H1 (cell line): ENCODE measurements around the gene ZFAND3.

Experiments
- ASH2L ChIP-seq: fragments of 200-600, 300-600 bp; sonication (generic); IDR thresholded peaks from one replicate; pipeline ENCODE4 v1.7.1; 2017; ENCODE audit warnings: low read length
- CEBPB ChIP-seq: IDR thresholded peaks from 2 replicates; pipeline ENCODE4 v1.6.1; 2012; ENCODE audit warnings: low read depth, low read length
- CREB1 ChIP-seq: IDR thresholded peaks from 2 replicates; pipeline ENCODE4 v1.6.1; 2012; ENCODE audit warnings: inconsistent platforms
- EP300 ChIP-seq, 2 experiments: IDR thresholded peaks; 1 replicate in 1 of 2; 2 replicates in 1 of 2; pipeline ENCODE4 v1.6.1; 2011 to 2012; ENCODE audit warnings: low read depth in 2 of 2, low read length in 2 of 2, mild to moderate bottlenecking in 2 of 2, borderline replicate concordance in 1 of 2, inconsistent platforms in 1 of 2, moderate library complexity in 1 of 2
- JUND ChIP-seq: IDR thresholded peaks from 2 replicates; pipeline ENCODE4 v1.6.1; 2011; ENCODE audit warnings: mild to moderate bottlenecking, improper control_type of control experiment, low read length
- KDM1A ChIP-seq: fragments of 200-600, 300-600 bp; sonication (generic); IDR thresholded peaks from 2 replicates; pipeline ENCODE4 v1.7.1; 2016; ENCODE audit warnings: mild to moderate bottlenecking, low read length, borderline replicate concordance
- POLR2A ChIP-seq, 2 experiments: IDR thresholded peaks; 1 replicate in 1 of 2; 2 replicates in 1 of 2; pipeline ENCODE4 v1.6.1; 2011; ENCODE audit warnings: low read depth in 2 of 2, low read length in 2 of 2, mild to moderate bottlenecking in 2 of 2; ENCODE audit errors: control extremely low read depth in 1 of 2
- POLR2AphosphoS5 ChIP-seq: IDR thresholded peaks from 2 replicates; pipeline ENCODE4 v1.6.1; 2011; ENCODE audit warnings: low read depth, low read length
- RNF2 ChIP-seq: fragments of 200-900, 300-1000 bp; sonication (generic); IDR thresholded peaks from 2 replicates; pipeline ENCODE4 v1.7.1; 2016; ENCODE audit warnings: borderline replicate concordance, low read depth, mild to moderate bottlenecking, antibody characterized with exemption, low read length; ENCODE audit not compliant: poor library complexity, severe bottlenecking; ENCODE audit errors: missing control alignments
- SIN3A ChIP-seq, 2 experiments: IDR thresholded peaks in 1 of 2; conservative IDR thresholded peaks in 1 of 2; 2 replicates each; pipeline ENCODE4 v1.6.1; 2011 to 2012; ENCODE audit warnings: low read length in 2 of 2, improper control_type of control experiment in 1 of 2, low read depth in 1 of 2, mild to moderate bottlenecking in 1 of 2
- TCF12 ChIP-seq: IDR thresholded peaks from 2 replicates; pipeline ENCODE4 v1.6.1; 2011; ENCODE audit warnings: low read depth, mild to moderate bottlenecking, low read length
- ZNF274 ChIP-seq: IDR thresholded peaks from 2 replicates; pipeline ENCODE4 v1.7.0; 2012; ENCODE audit warnings: low read length, borderline replicate concordance; ENCODE audit errors: extremely low read depth
- TF ChIP-seq, protein P1 (sequence below), 3 experiments: IDR thresholded peaks; 1 replicate in 2 of 3; 2 replicates in 1 of 3; pipeline versions ENCODE4 v1.5.1 to v1.6.1; 2011; ENCODE audit warnings: low read length in 3 of 3, mild to moderate bottlenecking in 3 of 3, inconsistent platforms in 2 of 3, low read depth in 1 of 3, moderate library complexity in 1 of 3; ENCODE audit not compliant: insufficient read depth in 1 of 3; ENCODE audit errors: control extremely low read depth in 1 of 3
- TF ChIP-seq, protein P2 (sequence below): fragments of 300-600 bp; sonication (generic); IDR thresholded peaks from 2 replicates; pipeline ENCODE4 v1.7.1; 2012; ENCODE audit warnings: low read length, moderate library complexity, mild to moderate bottlenecking, inconsistent platforms; ENCODE audit not compliant: insufficient replicate concordance

DNA sequence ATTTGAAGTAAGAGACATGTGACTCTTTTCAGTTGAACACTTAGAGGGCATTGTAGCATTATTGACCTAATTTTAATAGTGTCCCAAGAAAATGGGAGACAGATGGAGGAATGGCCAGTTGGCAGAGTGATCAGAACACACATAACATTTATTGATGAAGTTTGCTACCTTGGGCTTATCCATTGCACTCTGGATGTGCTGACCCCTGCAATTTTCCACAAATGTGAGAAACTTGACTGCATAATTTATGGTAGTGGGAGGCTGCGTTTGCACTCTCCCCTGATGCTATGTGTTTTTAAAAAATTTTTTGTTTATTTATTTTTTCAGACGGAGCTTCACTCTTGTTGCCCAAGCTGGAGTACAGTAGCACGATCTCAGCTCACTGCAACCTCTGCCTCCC is 95.9 kb downstream of the ZFAND3 start:
- no peak for TF ChIP-seq POLR2A (IDR thresholded peaks at IDR 0.05; ENCODE audit: control extremely low read depth in 1 of 2, low read depth in 2 of 2, low read length in 2 of 2)
- no peak for TF ChIP-seq JUND
- TF ChIP-seq EP300 (IDR thresholded peaks at IDR 0.05; ENCODE audit: borderline replicate concordance in 1 of 2, low read depth in 2 of 2, low read length in 2 of 2) = no peak
- no peak for TF ChIP-seq POLR2AphosphoS5
- TF ChIP-seq KDM1A = no peak
- no peak for TF ChIP-seq RNF2
- TF ChIP-seq, protein P1, sequence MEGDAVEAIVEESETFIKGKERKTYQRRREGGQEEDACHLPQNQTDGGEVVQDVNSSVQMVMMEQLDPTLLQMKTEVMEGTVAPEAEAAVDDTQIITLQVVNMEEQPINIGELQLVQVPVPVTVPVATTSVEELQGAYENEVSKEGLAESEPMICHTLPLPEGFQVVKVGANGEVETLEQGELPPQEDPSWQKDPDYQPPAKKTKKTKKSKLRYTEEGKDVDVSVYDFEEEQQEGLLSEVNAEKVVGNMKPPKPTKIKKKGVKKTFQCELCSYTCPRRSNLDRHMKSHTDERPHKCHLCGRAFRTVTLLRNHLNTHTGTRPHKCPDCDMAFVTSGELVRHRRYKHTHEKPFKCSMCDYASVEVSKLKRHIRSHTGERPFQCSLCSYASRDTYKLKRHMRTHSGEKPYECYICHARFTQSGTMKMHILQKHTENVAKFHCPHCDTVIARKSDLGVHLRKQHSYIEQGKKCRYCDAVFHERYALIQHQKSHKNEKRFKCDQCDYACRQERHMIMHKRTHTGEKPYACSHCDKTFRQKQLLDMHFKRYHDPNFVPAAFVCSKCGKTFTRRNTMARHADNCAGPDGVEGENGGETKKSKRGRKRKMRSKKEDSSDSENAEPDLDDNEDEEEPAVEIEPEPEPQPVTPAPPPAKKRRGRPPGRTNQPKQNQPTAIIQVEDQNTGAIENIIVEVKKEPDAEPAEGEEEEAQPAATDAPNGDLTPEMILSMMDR (IDR thresholded peaks at IDR 0.05; ENCODE audit: control extremely low read depth in 1 of 3, insufficient read depth in 1 of 3, low read depth in 1 of 3, low read length in 3 of 3) = no peak
- no peak for TF ChIP-seq TCF12
- TF ChIP-seq CEBPB = no peak
- TF ChIP-seq, protein P2, sequence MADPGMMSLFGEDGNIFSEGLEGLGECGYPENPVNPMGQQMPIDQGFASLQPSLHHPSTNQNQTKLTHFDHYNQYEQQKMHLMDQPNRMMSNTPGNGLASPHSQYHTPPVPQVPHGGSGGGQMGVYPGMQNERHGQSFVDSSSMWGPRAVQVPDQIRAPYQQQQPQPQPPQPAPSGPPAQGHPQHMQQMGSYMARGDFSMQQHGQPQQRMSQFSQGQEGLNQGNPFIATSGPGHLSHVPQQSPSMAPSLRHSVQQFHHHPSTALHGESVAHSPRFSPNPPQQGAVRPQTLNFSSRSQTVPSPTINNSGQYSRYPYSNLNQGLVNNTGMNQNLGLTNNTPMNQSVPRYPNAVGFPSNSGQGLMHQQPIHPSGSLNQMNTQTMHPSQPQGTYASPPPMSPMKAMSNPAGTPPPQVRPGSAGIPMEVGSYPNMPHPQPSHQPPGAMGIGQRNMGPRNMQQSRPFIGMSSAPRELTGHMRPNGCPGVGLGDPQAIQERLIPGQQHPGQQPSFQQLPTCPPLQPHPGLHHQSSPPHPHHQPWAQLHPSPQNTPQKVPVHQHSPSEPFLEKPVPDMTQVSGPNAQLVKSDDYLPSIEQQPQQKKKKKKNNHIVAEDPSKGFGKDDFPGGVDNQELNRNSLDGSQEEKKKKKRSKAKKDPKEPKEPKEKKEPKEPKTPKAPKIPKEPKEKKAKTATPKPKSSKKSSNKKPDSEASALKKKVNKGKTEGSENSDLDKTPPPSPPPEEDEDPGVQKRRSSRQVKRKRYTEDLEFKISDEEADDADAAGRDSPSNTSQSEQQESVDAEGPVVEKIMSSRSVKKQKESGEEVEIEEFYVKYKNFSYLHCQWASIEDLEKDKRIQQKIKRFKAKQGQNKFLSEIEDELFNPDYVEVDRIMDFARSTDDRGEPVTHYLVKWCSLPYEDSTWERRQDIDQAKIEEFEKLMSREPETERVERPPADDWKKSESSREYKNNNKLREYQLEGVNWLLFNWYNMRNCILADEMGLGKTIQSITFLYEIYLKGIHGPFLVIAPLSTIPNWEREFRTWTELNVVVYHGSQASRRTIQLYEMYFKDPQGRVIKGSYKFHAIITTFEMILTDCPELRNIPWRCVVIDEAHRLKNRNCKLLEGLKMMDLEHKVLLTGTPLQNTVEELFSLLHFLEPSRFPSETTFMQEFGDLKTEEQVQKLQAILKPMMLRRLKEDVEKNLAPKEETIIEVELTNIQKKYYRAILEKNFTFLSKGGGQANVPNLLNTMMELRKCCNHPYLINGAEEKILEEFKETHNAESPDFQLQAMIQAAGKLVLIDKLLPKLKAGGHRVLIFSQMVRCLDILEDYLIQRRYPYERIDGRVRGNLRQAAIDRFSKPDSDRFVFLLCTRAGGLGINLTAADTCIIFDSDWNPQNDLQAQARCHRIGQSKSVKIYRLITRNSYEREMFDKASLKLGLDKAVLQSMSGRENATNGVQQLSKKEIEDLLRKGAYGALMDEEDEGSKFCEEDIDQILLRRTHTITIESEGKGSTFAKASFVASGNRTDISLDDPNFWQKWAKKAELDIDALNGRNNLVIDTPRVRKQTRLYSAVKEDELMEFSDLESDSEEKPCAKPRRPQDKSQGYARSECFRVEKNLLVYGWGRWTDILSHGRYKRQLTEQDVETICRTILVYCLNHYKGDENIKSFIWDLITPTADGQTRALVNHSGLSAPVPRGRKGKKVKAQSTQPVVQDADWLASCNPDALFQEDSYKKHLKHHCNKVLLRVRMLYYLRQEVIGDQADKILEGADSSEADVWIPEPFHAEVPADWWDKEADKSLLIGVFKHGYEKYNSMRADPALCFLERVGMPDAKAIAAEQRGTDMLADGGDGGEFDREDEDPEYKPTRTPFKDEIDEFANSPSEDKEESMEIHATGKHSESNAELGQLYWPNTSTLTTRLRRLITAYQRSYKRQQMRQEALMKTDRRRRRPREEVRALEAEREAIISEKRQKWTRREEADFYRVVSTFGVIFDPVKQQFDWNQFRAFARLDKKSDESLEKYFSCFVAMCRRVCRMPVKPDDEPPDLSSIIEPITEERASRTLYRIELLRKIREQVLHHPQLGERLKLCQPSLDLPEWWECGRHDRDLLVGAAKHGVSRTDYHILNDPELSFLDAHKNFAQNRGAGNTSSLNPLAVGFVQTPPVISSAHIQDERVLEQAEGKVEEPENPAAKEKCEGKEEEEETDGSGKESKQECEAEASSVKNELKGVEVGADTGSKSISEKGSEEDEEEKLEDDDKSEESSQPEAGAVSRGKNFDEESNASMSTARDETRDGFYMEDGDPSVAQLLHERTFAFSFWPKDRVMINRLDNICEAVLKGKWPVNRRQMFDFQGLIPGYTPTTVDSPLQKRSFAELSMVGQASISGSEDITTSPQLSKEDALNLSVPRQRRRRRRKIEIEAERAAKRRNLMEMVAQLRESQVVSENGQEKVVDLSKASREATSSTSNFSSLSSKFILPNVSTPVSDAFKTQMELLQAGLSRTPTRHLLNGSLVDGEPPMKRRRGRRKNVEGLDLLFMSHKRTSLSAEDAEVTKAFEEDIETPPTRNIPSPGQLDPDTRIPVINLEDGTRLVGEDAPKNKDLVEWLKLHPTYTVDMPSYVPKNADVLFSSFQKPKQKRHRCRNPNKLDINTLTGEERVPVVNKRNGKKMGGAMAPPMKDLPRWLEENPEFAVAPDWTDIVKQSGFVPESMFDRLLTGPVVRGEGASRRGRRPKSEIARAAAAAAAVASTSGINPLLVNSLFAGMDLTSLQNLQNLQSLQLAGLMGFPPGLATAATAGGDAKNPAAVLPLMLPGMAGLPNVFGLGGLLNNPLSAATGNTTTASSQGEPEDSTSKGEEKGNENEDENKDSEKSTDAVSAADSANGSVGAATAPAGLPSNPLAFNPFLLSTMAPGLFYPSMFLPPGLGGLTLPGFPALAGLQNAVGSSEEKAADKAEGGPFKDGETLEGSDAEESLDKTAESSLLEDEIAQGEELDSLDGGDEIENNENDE = no peak
- no peak for TF ChIP-seq ZNF274
- no peak for TF ChIP-seq CREB1
- no peak for TF ChIP-seq SIN3A (conservative IDR thresholded peaks at IDR 0.05 in 1 of 2, IDR thresholded peaks at IDR 0.05 in 1 of 2; ENCODE audit: low read depth in 1 of 2, low read length in 2 of 2)
- no peak for TF ChIP-seq ASH2L
